IPS-20b (cell line): Measurements from ENCODE around the gene APPL1.
"Not testable (repeated sequence)": the region's sequence is repeated elsewhere in the genome, so short reads cannot be mapped to it uniquely, and the experiment has no call there.

ENCODE experiments used
- H3K27ac ChIP-seq: one replicate; pipeline ENCODE4 v1.5.1; 2013; ENCODE audit warnings: low read length
- H3K27me3 ChIP-seq: 2 replicates; pipeline ENCODE4 v1.6.1; 2013; ENCODE audit warnings: mild to moderate bottlenecking, low read length, inconsistent platforms; ENCODE audit not compliant: insufficient read depth
- H3K36me3 ChIP-seq: 2 replicates; pipeline ENCODE4 v1.6.1; 2013; ENCODE audit warnings: low read depth, mild to moderate bottlenecking, inconsistent platforms, low read length, moderate library complexity; ENCODE audit not compliant: insufficient read depth
- H3K4me1 ChIP-seq: 2 replicates; pipeline ENCODE4 v1.6.1; 2013; ENCODE audit warnings: mild to moderate bottlenecking, control low read depth, inconsistent platforms, low read length, moderate library complexity; ENCODE audit not compliant: insufficient read depth
- H3K4me3 ChIP-seq: 2 replicates; pipeline ENCODE4 v1.5.1; 2013; ENCODE audit warnings: mild to moderate bottlenecking, low read length, inconsistent platforms
- H3K9ac ChIP-seq: 2 replicates; pipeline ENCODE4 v1.6.1; 2013; ENCODE audit warnings: low read depth, mild to moderate bottlenecking, inconsistent platforms, low read length, moderate library complexity
- H3K9me3 ChIP-seq: 2 replicates; pipeline ENCODE4 v1.6.1; 2013; ENCODE audit warnings: mild to moderate bottlenecking, low read depth, low read length, inconsistent platforms; ENCODE audit not compliant: insufficient read depth

Gene APPL1

GRCh38 chr3:57278237-57278636, 50.7 kb downstream of the APPL1 start:
- Histone ChIP-seq H3K4me1 (no peaks in the 10 kb centered on the region), H3K4me3 (no peak overlapping the region), H3K9me3 (peaks cover 5% of the 10 kb centered on the region; the same call in 1 of the 2 replicates), H3K27me3 (no peaks in the 10 kb centered on the region), H3K9ac (no peak overlapping the region), H3K27ac (no peak overlapping the region), H3K36me3 (no peaks in the 10 kb centered on the region)

GRCh38 chr3:57279685-57280084, 52.2 kb downstream of the APPL1 start:
- no peak overlapping the region for H3K9ac ChIP-seq
- H3K36me3 ChIP-seq: no peaks in the 10 kb centered on the region
- no peaks in the 10 kb centered on the region for H3K27me3 ChIP-seq
- H3K4me3 ChIP-seq: no peak overlapping the region
- no peaks in the 10 kb centered on the region for H3K4me1 ChIP-seq
- peaks cover 5% of the 10 kb centered on the region; the same call in 1 of the 2 replicates for H3K9me3 ChIP-seq
- no peak overlapping the region for H3K27ac ChIP-seq

GRCh38 chr3:57281715-57282114, 54.2 kb downstream of the APPL1 start:
- Histone ChIP-seq H3K9ac (no peak overlapping the region), H3K27me3 (no peaks in the 10 kb centered on the region), H3K36me3 (no peaks in the 10 kb centered on the region), H3K27ac (no peak overlapping the region), H3K4me3 (no peak overlapping the region), H3K9me3 (peaks cover 5% of the 10 kb centered on the region; the same call in 1 of the 2 replicates), H3K4me1 (no peaks in the 10 kb centered on the region)

- peaks cover 5% of the 10 kb centered on the region; the same call in 1 of the 2 replicates for H3K9me3 ChIP-seq
- no peaks in the 10 kb centered on the region for H3K4me1 ChIP-seq
- H3K36me3 ChIP-seq: no peaks in the 10 kb centered on the region
- no peak overlapping the region for H3K4me3 ChIP-seq
- no peak overlapping the region for H3K9ac ChIP-seq
- no peak overlapping the region for H3K27ac ChIP-seq
- H3K27me3 ChIP-seq: no peaks in the 10 kb centered on the region
Observed at GRCh38 chr3:57283334-57283733, 55.8 kb downstream of the APPL1 start.

GRCh38 chr3:57287205-57287604, 59.7 kb downstream of the APPL1 start:
- no peak overlapping the region for H3K9ac ChIP-seq

GRCh38 chr3:57288403-57288802, 60.9 kb downstream of the APPL1 start:
- Histone ChIP-seq H3K27me3 (no peaks in the 10 kb centered on the region), H3K9me3 (no peaks in the 10 kb centered on the region; the same call in 1 of the 2 replicates), H3K36me3 (no peaks in the 10 kb centered on the region), H3K27ac (no peak overlapping the region), H3K9ac (no peak overlapping the region), H3K4me3 (no peak overlapping the region), H3K4me1 (no peaks in the 10 kb centered on the region)

More at GRCh38 chr3:57287205-57287604, 59.7 kb downstream of the APPL1 start:
- Histone ChIP-seq H3K36me3 (no peaks in the 10 kb centered on the region), H3K27ac (no peak overlapping the region), H3K4me1 (no peaks in the 10 kb centered on the region), H3K27me3 (no peaks in the 10 kb centered on the region), H3K4me3 (no peak overlapping the region), H3K9me3 (no peaks in the 10 kb centered on the region; the same call in 1 of the 2 replicates)

- Histone ChIP-seq H3K9me3 (no peaks in the 10 kb centered on the region), H3K4me3 (no peak within 1 kb of the TSS), H3K9ac (no peak within 1 kb of the TSS), H3K27ac (no peak within 1 kb of the TSS), H3K27me3 (no peaks in the 10 kb centered on the region), H3K36me3 (no peaks in the 10 kb centered on the region), H3K4me1 (no peaks in the 10 kb centered on the region)
Observed at GRCh38 chr3:57292159-57292896, 64.8 kb downstream of the APPL1 start, which contains the start of gene ASB14. Gene ASB14 (minus strand): TSS chr3:57292685. CDS start chr3:57292033, 652 bp downstream.

GRCh38 chr3:57292897-57293526, 65.5 kb downstream of the APPL1 start:
- H3K9ac ChIP-seq: no peak overlapping the region
- H3K4me3 ChIP-seq: no peak overlapping the region
- H3K36me3 ChIP-seq: no peaks in the 10 kb centered on the region
- no peak overlapping the region for H3K27ac ChIP-seq
- no peaks in the 10 kb centered on the region for H3K27me3 ChIP-seq
- H3K9me3 ChIP-seq: no peaks in the 10 kb centered on the region
- no peaks in the 10 kb centered on the region for H3K4me1 ChIP-seq

GRCh38 chr3:57298041-57298440, 70.5 kb downstream of the APPL1 start:
- no peak overlapping the region for H3K27ac ChIP-seq
- H3K27me3 ChIP-seq: no peaks in the 10 kb centered on the region
- H3K9ac ChIP-seq: no peak overlapping the region
- no peaks in the 10 kb centered on the region for H3K4me1 ChIP-seq
- no peak overlapping the region for H3K4me3 ChIP-seq
- H3K36me3 ChIP-seq: no peaks in the 10 kb centered on the region
- no peaks in the 10 kb centered on the region for H3K9me3 ChIP-seq

GRCh38 chr3:57303520-57303919, 76.0 kb downstream of the APPL1 start:
- H3K4me3 ChIP-seq, H3K4me1 ChIP-seq, H3K9me3 ChIP-seq, H3K27ac ChIP-seq, H3K27me3 ChIP-seq, H3K36me3 ChIP-seq, H3K9ac ChIP-seq: not testable (repeated sequence)

- Histone ChIP-seq H3K9me3 (no peaks in the 10 kb centered on the region), H3K4me1 (no peaks in the 10 kb centered on the region), H3K27me3 (no peaks in the 10 kb centered on the region), H3K27ac (no peak overlapping the region), H3K36me3 (no peaks in the 10 kb centered on the region), H3K9ac (no peak overlapping the region), H3K4me3 (no peak overlapping the region)
Observed at GRCh38 chr3:57309769-57310360, 82.3 kb downstream of the APPL1 start.

GRCh38 chr3:57314204-57314603, 86.7 kb downstream of the APPL1 start:
- Histone ChIP-seq H3K27ac (no peak overlapping the region), H3K27me3 (no peaks in the 10 kb centered on the region), H3K4me3 (no peak overlapping the region), H3K9me3 (peaks cover 9% of the 10 kb centered on the region), H3K9ac (no peak overlapping the region), H3K36me3 (no peaks in the 10 kb centered on the region), H3K4me1 (no peaks in the 10 kb centered on the region)
